Cardiac septum (tissue), 1 donor: Measurements from ENCODE around the gene SCYGR4. TPM values are rescaled to one million over a fixed set of nuclear protein-coding genes. Genes with fewer than 3 reads are reported as not detected.
"Not testable (repeated sequence)": the region's sequence is repeated elsewhere in the genome, so short reads cannot be mapped to it uniquely, and the experiment has no call there.

Source experiments
- DNase-seq: peaks from one replicate; pipeline ENCODE4 v3.0.0-alpha.2; 2020; ENCODE audit warnings: low spot score
- intact Hi-C: fragments of 100-400 bp; cut with DNase I; formaldehyde crosslinking; loops from one replicate; pipeline ENCODE4 v1.14.0; 2022
- total RNA-seq: library from RNA; stranded (reverse); fragmentation: NEBNext Ultra II Directional; extraction: Animal tissue kit (Norgen Biotek cat#: 25700); gene quantifications from one replicate; pipeline ENCODE4 v1.2.1, GENCODE V29; 2021
- donor health status: DM: no; HTN: no; CAD: no.

Gene SCYGR4
- total RNA-seq, 1 donor from 2014 or later = not detected

DNA sequence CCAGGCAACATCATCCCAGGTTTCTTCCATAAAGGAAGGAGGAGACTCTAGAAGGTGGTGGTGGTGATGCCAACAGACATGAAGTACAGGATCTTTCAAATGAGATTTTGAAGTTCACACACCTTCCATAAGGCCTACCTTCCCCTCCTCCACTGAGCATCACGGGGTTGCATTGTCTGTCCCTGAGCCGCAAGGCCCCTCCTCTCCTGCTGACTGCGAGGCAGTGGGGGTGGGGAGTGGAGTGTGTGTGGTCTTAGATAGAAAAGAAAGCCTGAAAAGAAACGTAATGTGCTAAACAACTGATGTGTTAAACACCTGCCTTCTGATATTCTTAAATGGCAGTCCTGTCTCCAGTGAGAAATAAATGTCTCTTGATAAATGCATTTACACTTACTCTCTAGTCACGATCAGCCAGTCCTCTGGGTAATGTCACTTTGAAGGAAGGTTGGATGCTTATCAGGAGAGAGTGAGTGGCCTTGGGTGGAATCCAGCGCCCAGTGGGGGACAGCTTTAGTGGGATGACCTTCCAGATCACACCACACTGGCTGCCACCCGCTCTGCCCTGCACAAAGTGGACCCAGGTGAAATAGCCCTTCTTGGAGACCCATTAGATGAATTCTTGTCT lies 43.8 kb downstream of the SCYGR4 start:
- intact Hi-C loops = no loop called here
- no peak for DNase-seq

- DNase-seq = no peak
- intact Hi-C loops = no loop called here
Observed at GRCh38 chr2:227661827-227662226, 44.5 kb downstream of the SCYGR4 start.

DNA sequence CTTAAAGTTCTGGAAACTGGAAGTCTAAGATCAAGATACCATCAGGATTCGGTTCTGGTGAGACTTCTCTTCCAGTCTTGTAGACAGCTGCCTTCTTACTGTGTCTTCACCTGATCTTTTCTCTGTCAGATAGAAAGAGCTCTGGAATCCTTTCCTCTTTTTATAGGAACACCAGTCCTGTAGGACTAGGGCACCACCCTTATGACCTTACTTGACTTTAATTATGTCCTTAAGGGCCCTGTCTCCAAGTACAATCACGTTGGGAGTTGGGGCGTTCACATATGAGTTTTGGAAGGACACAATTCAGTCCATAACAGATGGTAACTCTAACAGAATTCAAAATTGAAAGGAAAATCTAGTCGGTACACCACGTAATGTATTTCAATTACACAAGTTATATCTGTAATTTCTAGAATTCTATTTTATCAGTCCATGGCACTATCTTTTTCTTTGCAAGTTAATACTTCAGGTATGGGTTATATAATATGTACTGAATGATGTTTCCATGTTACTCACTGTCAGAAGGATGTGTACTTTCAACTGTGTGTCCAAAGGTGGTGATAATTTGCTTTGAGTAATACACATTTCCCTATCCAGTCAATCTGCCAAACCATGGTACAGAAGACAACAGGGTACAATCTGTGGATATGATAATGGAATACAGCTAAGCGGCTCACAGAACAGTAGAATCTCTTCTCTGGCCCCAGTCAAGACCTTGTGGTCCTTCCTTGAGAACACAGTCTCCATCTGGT lies 48.1 kb downstream of the SCYGR4 start:
- DNase-seq = no peak
- intact Hi-C loops = no loop called here

- DNase-seq, intact Hi-C loops: not testable (repeated sequence)
Observed at GRCh38 chr2:227666631-227667170, 49.4 kb downstream of the SCYGR4 start, which contains the start of gene SCYGR5. Gene SCYGR5 (plus strand): TSS chr2:227666804. CDS start chr2:227666804, 0 bp downstream.

Other genes with a start within 250 kb of the SCYGR4 start
- not detected for gene TM4SF20, start 238.2 kb upstream of the SCYGR4 start, total RNA-seq
- not detected for gene SCYGR1, start 229.5 kb upstream of the SCYGR4 start, total RNA-seq
- 58.2 TPM for gene AGFG1, start 145.3 kb upstream of the SCYGR4 start, total RNA-seq
- gene SCYGR2, start 18.6 kb upstream of the SCYGR4 start, total RNA-seq = not detected
- not detected for gene SCYGR3, start 2.7 kb upstream of the SCYGR4 start, total RNA-seq
- gene SCYGR5, start 49.3 kb downstream of the SCYGR4 start, total RNA-seq = not detected
- gene SLC19A3, start 100.5 kb downstream of the SCYGR4 start, total RNA-seq = 0.38 TPM
- not detected for gene SCYGR6, start 107.3 kb downstream of the SCYGR4 start, total RNA-seq
- not detected for gene SCYGR7, start 110.8 kb downstream of the SCYGR4 start, total RNA-seq
- not detected for gene SCYGR8, start 128.4 kb downstream of the SCYGR4 start, total RNA-seq
- gene CCL20, start 196.3 kb downstream of the SCYGR4 start, total RNA-seq = not detected